GM21423 (cell line): ENCODE measurements around the gene CYP24A1.

Experiments used
- ATAC-seq: cut with Tn5 transposase; IDR thresholded peaks from one replicate; pipeline ENCODE4 v1.9.1; 2021; ENCODE audit warnings: mild to moderate bottlenecking, moderate library complexity; ENCODE audit not compliant: unreplicated experiment

CYP24A1 gene

GRCh38 chr20:54176610-54177009, 2.8 kb upstream of the CYP24A1 start:
- ATAC-seq, result no peak

GRCh38 chr20:54174457-54175175, 830 bp upstream of the CYP24A1 start:
- ATAC-seq, result no peak

GRCh38 chr20:54172856-54173652, 732 bp downstream of the CYP24A1 start:
- ATAC-seq, result no peak

GRCh38 chr20:54172532-54172855, 1.3 kb downstream of the CYP24A1 start:
- no peak for ATAC-seq

GRCh38 chr20:54170963-54171362, 2.8 kb downstream of the CYP24A1 start:
- no peak for ATAC-seq

- ATAC-seq, result no peak
Observed at GRCh38 chr20:54170026-54170471, 3.7 kb downstream of the CYP24A1 start.

GRCh38 chr20:54168961-54169862, 4.6 kb downstream of the CYP24A1 start:
- ATAC-seq, result no peak

GRCh38 chr20:54167909-54168872, 5.6 kb downstream of the CYP24A1 start:
- no peak for ATAC-seq

- no peak for ATAC-seq
Observed at GRCh38 chr20:54166987-54167662, 6.7 kb downstream of the CYP24A1 start.

GRCh38 chr20:54165803-54166202, 8.0 kb downstream of the CYP24A1 start:
- ATAC-seq, result no peak

- ATAC-seq, result no peak
Observed at GRCh38 chr20:54165014-54165413, 8.8 kb downstream of the CYP24A1 start.

GRCh38 chr20:54163402-54163801, 10.4 kb downstream of the CYP24A1 start:
- ATAC-seq, result no peak

GRCh38 chr20:54162378-54163009, 11.3 kb downstream of the CYP24A1 start:
- no peak for ATAC-seq

GRCh38 chr20:54161821-54162149, 12.0 kb downstream of the CYP24A1 start:
- ATAC-seq, result no peak

GRCh38 chr20:54161008-54161820, 12.6 kb downstream of the CYP24A1 start:
- ATAC-seq, result no peak

- ATAC-seq, result no peak
Observed at GRCh38 chr20:54160065-54161007, 13.4 kb downstream of the CYP24A1 start.

- ATAC-seq, result no peak
Observed at GRCh38 chr20:54158856-54159418, 14.8 kb downstream of the CYP24A1 start.
